A673 (cell line): ENCODE results near the gene TMTC4. TPM values are rescaled to one million over a fixed set of nuclear protein-coding genes. Genes with fewer than 3 reads are reported as not detected.
"Not testable (repeated sequence)": the region's sequence is repeated elsewhere in the genome, so short reads cannot be mapped to it uniquely, and the experiment has no call there.

Experiments
- BruUV-seq: library from RNA; stranded (reverse); fragments of 400-500 nt; replicated peaks from 2 replicates; lab custom pipeline; 2021; lab: Mats Ljungman, UMichigan
- CTCF ChIA-PET: fragments of 300-600 bp; sonication (Branson Sonifier 250); formaldehyde crosslinking; loops from one replicate; lab custom pipeline; 2022; ENCODE audit warnings: antibody characterized with exemption; lab: Charles Lee
- POLR2A ChIA-PET: fragments of 300-600 bp; sonication (Branson Sonifier 250); formaldehyde crosslinking; loops from one replicate; lab custom pipeline; 2022; ENCODE audit warnings: antibody characterized with exemption; ENCODE audit not compliant: low non-redundant PET; lab: Charles Lee
- DNase-seq: peaks from one replicate; pipeline ENCODE4 v3.0.0-alpha.2; 2015; ENCODE audit warnings: low spot score
- H3K27ac ChIP-seq: fragments of 200-600 bp; sonication (generic); 2 replicates; pipeline ENCODE4 v1.5.1; 2016; ENCODE audit warnings: mixed run types, low read depth, mild to moderate bottlenecking, mixed read lengths, antibody characterized with exemption, low read length; ENCODE audit not compliant: poor library complexity, severe bottlenecking
- H3K27me3 ChIP-seq: fragments of 200-600 bp; sonication (generic); replicated peaks from 2 replicates; pipeline ENCODE4 v1.6.1; 2017; ENCODE audit warnings: mixed run types, low read depth, mild to moderate bottlenecking, mixed read lengths, antibody characterized with exemption, low read length; ENCODE audit not compliant: insufficient read depth, poor library complexity
- H3K36me3 ChIP-seq: fragments of 200-600 bp; sonication (generic); 2 replicates; pipeline ENCODE4 v1.6.1; 2016; ENCODE audit warnings: mixed run types, mild to moderate bottlenecking, mixed read lengths, antibody characterized with exemption, low read length; ENCODE audit not compliant: insufficient read depth, poor library complexity, severe bottlenecking
- H3K4me1 ChIP-seq: fragments of 200-600 bp; sonication (generic); 2 replicates; pipeline ENCODE4 v1.6.1; 2017; ENCODE audit warnings: mixed run types, mild to moderate bottlenecking, mixed read lengths, antibody characterized with exemption, low read length; ENCODE audit not compliant: insufficient read depth, poor library complexity, severe bottlenecking
- H3K4me3 ChIP-seq: fragments of 200-600 bp; sonication (generic); 2 replicates; pipeline ENCODE4 v1.5.1; 2016; ENCODE audit warnings: low read depth, mixed run types, mild to moderate bottlenecking, mixed read lengths, low read length; ENCODE audit not compliant: poor library complexity, severe bottlenecking
- H3K9me3 ChIP-seq: fragments of 200-600 bp; sonication (generic); 2 replicates; pipeline ENCODE4 v1.6.1; 2016; ENCODE audit warnings: mixed run types, low read depth, mild to moderate bottlenecking, mixed read lengths, antibody characterized with exemption, low read length; ENCODE audit not compliant: poor library complexity, severe bottlenecking
- CTCF ChIP-seq: fragments of 300-800, 200-600 bp; sonication (generic); conservative IDR thresholded peaks from 2 replicates; pipeline ENCODE4 v1.5.1; 2017; ENCODE audit warnings: low read depth, mild to moderate bottlenecking, antibody characterized with exemption, low read length, moderate library complexity, mixed read lengths
- EZH2 ChIP-seq: fragments of 200-600 bp; sonication (generic); IDR thresholded peaks from 2 replicates; pipeline ENCODE4 v1.6.1; 2017; ENCODE audit warnings: borderline replicate concordance, low read depth, mild to moderate bottlenecking, mixed read lengths, antibody characterized with exemption, low read length; ENCODE audit not compliant: poor library complexity, severe bottlenecking
- intact Hi-C: fragments of 100-400 bp; cut with micrococcal nuclease; formaldehyde crosslinking; loops from one replicate; pipeline ENCODE4 v1.10.0; 2022; ENCODE audit not compliant: unreplicated experiment
- total RNA-seq: library from RNA; stranded (reverse); gene quantifications from 2 replicates; pipeline ENCODE4 v1.2.3, GENCODE V29; 2021

Gene TMTC4
- total RNA-seq, 1 experiment from 2014 or later: 21.3 TPM

GRCh38 chr13:100710176-100710575 is 35.6 kb upstream of the TMTC4 start:
- H3K4me3 ChIP-seq: no peak overlapping the region
- H3K27ac ChIP-seq: no peak overlapping the region
- BruUV-seq: no TSS peak
- no peak for TF ChIP-seq CTCF
- TF ChIP-seq EZH2: no peak
- H3K27me3 ChIP-seq: no peaks in the 10 kb centered on the region
- H3K4me1 ChIP-seq: no peaks in the 10 kb centered on the region
- POLR2A ChIA-PET: no interaction called here
- CTCF ChIA-PET: no interaction called here
- intact Hi-C loops: no loop called here
- no peak for DNase-seq
- H3K9me3 ChIP-seq: no peaks in the 10 kb centered on the region
- no peaks in the 10 kb centered on the region for H3K36me3 ChIP-seq

GRCh38 chr13:100707818-100708740 is 33.5 kb upstream of the TMTC4 start:
- CTCF ChIA-PET: no interaction called here
- H3K9me3 ChIP-seq: no peaks in the 10 kb centered on the region
- TF ChIP-seq CTCF (no peak), EZH2 (no peak)
- H3K4me1 ChIP-seq: no peaks in the 10 kb centered on the region
- no TSS peak for BruUV-seq
- no peak for DNase-seq
- no peak overlapping the region for H3K4me3 ChIP-seq
- no peaks in the 10 kb centered on the region for H3K27me3 ChIP-seq
- H3K36me3 ChIP-seq: no peaks in the 10 kb centered on the region
- H3K27ac ChIP-seq: no peak overlapping the region
- intact Hi-C loops: no loop called here
- POLR2A ChIA-PET: no interaction called here

- DNase-seq, H3K9me3 ChIP-seq, POLR2A ChIA-PET, H3K4me1 ChIP-seq, H3K27me3 ChIP-seq, BruUV-seq, H3K36me3 ChIP-seq, H3K4me3 ChIP-seq, H3K27ac ChIP-seq, intact Hi-C loops, CTCF ChIA-PET: not testable (repeated sequence)
Measured at GRCh38 chr13:100698331-100698730, 23.7 kb upstream of the TMTC4 start.

GRCh38 chr13:100695509-100695773 is 20.8 kb upstream of the TMTC4 start:
- ChIA-PET POLR2A (no interaction called here), CTCF (no interaction called here)
- TF ChIP-seq CTCF: no peak
- TF ChIP-seq EZH2: no peak
- Histone ChIP-seq H3K4me1 (no peaks in the 10 kb centered on the region), H3K27ac (no peak overlapping the region), H3K36me3 (no peaks in the 10 kb centered on the region), H3K4me3 (no peak overlapping the region), H3K9me3 (no peaks in the 10 kb centered on the region), H3K27me3 (no peaks in the 10 kb centered on the region)
- intact Hi-C loops: no loop called here
- DNase-seq: no peak
- BruUV-seq: no TSS peak
